MCF 10A (cell line): Measurements from ENCODE around the gene PLXDC2. TPM values are rescaled to one million over a fixed set of nuclear protein-coding genes. Genes with fewer than 3 reads are reported as not detected.

Experiments used
- BruUV-seq: library from RNA; stranded (reverse); fragments of 400-500 nt; replicated peaks from 2 replicates; lab custom pipeline; 2021; lab: Mats Ljungman, UMichigan
- CTCF ChIA-PET: fragments of 300-600 bp; sonication (Branson Sonifier 250); formaldehyde crosslinking; extraction: SDS; loops from one replicate; lab custom pipeline; 2021; ENCODE audit warnings: antibody characterized with exemption, inconsistent platforms; lab: Yijun Ruan, JAX
- POLR2A ChIA-PET: fragments of 300-600, 350-650 bp; sonication (Branson Sonifier 250); formaldehyde crosslinking; extraction: SDS; loops from one replicate; lab custom pipeline; 2020; ENCODE audit warnings: antibody characterized with exemption, inconsistent platforms; lab: Yijun Ruan, JAX
- DNase-seq: peaks from one replicate; pipeline ENCODE4 v3.0.0-alpha.2; 2018; ENCODE audit not compliant: unreplicated experiment
- H3K27ac Mint-ChIP-seq: one replicate; pipeline ENCODE4 v1.8.0; 2022; ENCODE audit warnings: mild to moderate bottlenecking, low read depth, mixed read lengths; ENCODE audit not compliant: unreplicated experiment
- H3K27me3 Mint-ChIP-seq: one replicate; pipeline ENCODE4 v1.8.0; 2022; ENCODE audit warnings: mixed read lengths; ENCODE audit not compliant: insufficient read depth, unreplicated experiment
- H3K36me3 Mint-ChIP-seq: one replicate; pipeline ENCODE4 v1.8.0; 2022; ENCODE audit warnings: mild to moderate bottlenecking, moderate library complexity, mixed read lengths; ENCODE audit not compliant: insufficient read depth, unreplicated experiment
- H3K4me1 Mint-ChIP-seq: one replicate; pipeline ENCODE4 v1.8.0; 2022; ENCODE audit warnings: mixed read lengths; ENCODE audit not compliant: insufficient read depth, unreplicated experiment
- H3K4me3 Mint-ChIP-seq: one replicate; pipeline ENCODE4 v1.8.0; 2022; ENCODE audit warnings: mild to moderate bottlenecking, moderate library complexity, mixed read lengths; ENCODE audit not compliant: unreplicated experiment
- H3K9me3 Mint-ChIP-seq: one replicate; pipeline ENCODE4 v1.8.0; 2022; ENCODE audit warnings: mixed read lengths; ENCODE audit not compliant: unreplicated experiment
- intact Hi-C: fragments of 100-400 bp; cut with micrococcal nuclease; formaldehyde crosslinking; loops from 2 replicates; pipeline ENCODE4 v1.14.1; 2022
- total RNA-seq: library from RNA; stranded (reverse); gene quantifications from 2 replicates; pipeline ENCODE4 v1.2.3, GENCODE V29; 2022
- TF ChIP-seq, protein P1 (sequence below): fragments of 200-600 bp; IDR thresholded peaks from one replicate; pipeline ENCODE4 v1.8.0; 2022; ENCODE audit warnings: antibody characterized with exemption, mild to moderate bottlenecking; ENCODE audit not compliant: unreplicated experiment

PLXDC2 gene
- total RNA-seq, 1 experiment from 2014 or later: 23.3 TPM

DNA sequence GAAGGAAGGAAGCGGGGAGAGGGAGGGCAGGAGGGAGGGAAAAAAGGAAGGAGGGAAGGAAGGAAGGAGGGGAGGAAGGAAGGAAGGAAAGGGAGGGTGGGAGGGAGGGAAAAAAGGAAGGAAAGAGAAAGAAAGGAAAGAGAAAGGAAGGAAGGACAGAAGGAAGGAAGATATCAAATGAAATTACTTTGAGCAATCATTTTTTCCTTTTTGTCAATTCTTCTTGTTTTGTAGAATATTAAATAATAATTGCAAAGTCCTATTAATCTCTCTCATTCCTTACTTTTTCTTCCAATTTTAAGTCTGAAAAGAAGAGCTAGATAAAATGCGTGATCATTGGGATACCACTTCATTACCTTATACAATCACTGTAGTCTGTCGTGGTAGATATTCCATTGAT, 117.5 kb downstream of the PLXDC2 start:
- H3K36me3 Mint-ChIP-seq: no peaks in the 10 kb centered on the region
- peaks cover 42% of the 10 kb centered on the region for H3K4me1 Mint-ChIP-seq
- CTCF ChIA-PET: interaction anchor here (1.0 kb wide), 1 partner anchor 117 kb away, joined by 3 read pairs; no protein-coding TSS in a partner anchor
- POLR2A ChIA-PET: no interaction called here
- no TSS peak for BruUV-seq
- no peaks in the 10 kb centered on the region for H3K27me3 Mint-ChIP-seq
- no peak for DNase-seq
- no peaks in the 10 kb centered on the region for H3K9me3 Mint-ChIP-seq
- H3K4me3 Mint-ChIP-seq: no peak overlapping the region
- no peak overlapping the region for H3K27ac Mint-ChIP-seq
- intact Hi-C loops: no loop called here
- TF ChIP-seq, protein P1, sequence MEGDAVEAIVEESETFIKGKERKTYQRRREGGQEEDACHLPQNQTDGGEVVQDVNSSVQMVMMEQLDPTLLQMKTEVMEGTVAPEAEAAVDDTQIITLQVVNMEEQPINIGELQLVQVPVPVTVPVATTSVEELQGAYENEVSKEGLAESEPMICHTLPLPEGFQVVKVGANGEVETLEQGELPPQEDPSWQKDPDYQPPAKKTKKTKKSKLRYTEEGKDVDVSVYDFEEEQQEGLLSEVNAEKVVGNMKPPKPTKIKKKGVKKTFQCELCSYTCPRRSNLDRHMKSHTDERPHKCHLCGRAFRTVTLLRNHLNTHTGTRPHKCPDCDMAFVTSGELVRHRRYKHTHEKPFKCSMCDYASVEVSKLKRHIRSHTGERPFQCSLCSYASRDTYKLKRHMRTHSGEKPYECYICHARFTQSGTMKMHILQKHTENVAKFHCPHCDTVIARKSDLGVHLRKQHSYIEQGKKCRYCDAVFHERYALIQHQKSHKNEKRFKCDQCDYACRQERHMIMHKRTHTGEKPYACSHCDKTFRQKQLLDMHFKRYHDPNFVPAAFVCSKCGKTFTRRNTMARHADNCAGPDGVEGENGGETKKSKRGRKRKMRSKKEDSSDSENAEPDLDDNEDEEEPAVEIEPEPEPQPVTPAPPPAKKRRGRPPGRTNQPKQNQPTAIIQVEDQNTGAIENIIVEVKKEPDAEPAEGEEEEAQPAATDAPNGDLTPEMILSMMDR: no peak

DNA sequence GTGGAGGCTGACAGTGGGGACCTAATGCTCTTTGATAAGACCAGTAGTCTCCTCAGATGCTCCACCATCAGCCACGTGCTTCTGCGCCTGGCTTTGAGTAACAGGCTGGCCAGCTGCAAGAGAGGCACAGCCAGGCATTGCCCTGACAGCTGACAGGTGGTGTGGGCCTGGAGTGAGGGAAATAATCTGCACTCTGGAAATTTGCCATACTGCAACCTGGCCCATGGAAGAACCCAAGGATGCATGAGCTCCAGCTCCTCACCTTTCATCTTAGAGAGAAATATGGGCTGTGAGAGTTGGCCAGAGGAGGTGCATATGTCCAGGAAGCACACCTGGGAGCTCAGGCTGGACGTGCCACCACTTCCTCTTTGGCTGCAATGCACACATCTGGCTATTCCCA, 118.9 kb downstream of the PLXDC2 start:
- Mint-ChIP-seq H3K4me3 (no peak overlapping the region), H3K4me1 (peaks cover 32% of the 10 kb centered on the region), H3K27me3 (no peaks in the 10 kb centered on the region), H3K9me3 (no peaks in the 10 kb centered on the region), H3K27ac (no peak overlapping the region), H3K36me3 (no peaks in the 10 kb centered on the region)
- intact Hi-C loops: no loop called here
- CTCF ChIA-PET: no interaction called here
- POLR2A ChIA-PET: no interaction called here
- no TSS peak for BruUV-seq
- no peak for DNase-seq
- TF ChIP-seq, protein P1: no peak

- ChIA-PET POLR2A (interaction anchor here (0.6 to 0.9 kb wide), 3 partner anchors 89 to 926 kb away, joined by 3 to 4 read pairs (median 3); no protein-coding TSS in a partner anchor), CTCF (no interaction called here)
- peaks cover 23% of the 10 kb centered on the region for H3K4me1 Mint-ChIP-seq
- no peaks in the 10 kb centered on the region for H3K27me3 Mint-ChIP-seq
- DNase-seq: no peak
- H3K36me3 Mint-ChIP-seq: no peaks in the 10 kb centered on the region
- no peak overlapping the region for H3K4me3 Mint-ChIP-seq
- TF ChIP-seq, protein P1: no peak
- BruUV-seq: no TSS peak
- H3K9me3 Mint-ChIP-seq: no peaks in the 10 kb centered on the region
- intact Hi-C loops: no loop called here
- H3K27ac Mint-ChIP-seq: no peak overlapping the region
Measured at GRCh38 chr10:19936289-19936688, 120.1 kb downstream of the PLXDC2 start.

- Mint-ChIP-seq H3K4me3 (no peak overlapping the region), H3K36me3 (no peaks in the 10 kb centered on the region), H3K9me3 (no peaks in the 10 kb centered on the region), H3K27ac (no peak overlapping the region), H3K4me1 (peaks cover 6% of the 10 kb centered on the region), H3K27me3 (no peaks in the 10 kb centered on the region)
- intact Hi-C loops: no loop called here
- no TSS peak for BruUV-seq
- DNase-seq: no peak
- ChIA-PET CTCF (no interaction called here), POLR2A (no interaction called here)
- TF ChIP-seq, protein P1: no peak
Measured at GRCh38 chr10:19937989-19938388, 121.8 kb downstream of the PLXDC2 start.
